ENCODE measurements around the gene CLEC18C. TPM values are rescaled to one million over a fixed set of nuclear protein-coding genes. Genes with fewer than 3 reads are reported as not detected.
"Not testable (repeated sequence)": the region's sequence is repeated elsewhere in the genome, so short reads cannot be mapped to it uniquely, and the experiment has no call there.

The CLEC18C gene
- polyA plus RNA-seq, 2 of the 4 experiments (the other 2 are of a cell fraction): 0.15 to 0.16 TPM

DNA sequence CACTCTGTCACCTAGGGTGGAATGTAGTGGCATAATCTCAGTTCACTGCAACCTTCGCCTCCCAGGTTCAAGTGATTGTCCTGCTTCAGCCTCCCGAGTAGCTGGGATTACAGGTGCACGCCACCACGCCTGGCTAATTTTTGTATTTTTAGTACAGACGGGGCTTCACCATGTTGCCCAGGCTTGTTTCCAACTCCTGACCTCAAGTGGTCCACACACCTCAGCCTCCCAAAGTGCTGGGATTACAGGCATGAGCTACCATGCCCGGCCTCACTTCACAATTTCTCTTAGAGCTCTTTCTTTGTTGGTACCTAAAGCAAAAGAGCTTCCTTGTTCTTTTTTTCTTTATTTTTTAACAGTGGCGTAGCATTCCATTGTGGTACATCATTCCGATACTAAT lies 24.3 kb upstream of the CLEC18C start:
- CTCF ChIA-PET: interaction anchor here (0.8 kb wide), 1 partner anchor 354 kb away, joined by 4 read pairs; no protein-coding TSS in a partner anchor
- FAIRE-seq; DNase-seq (ENCODE audit: low read depth in 1 of 2, low spot score in 1 of 2); H3K27ac ChIP-seq; H3K4me1 ChIP-seq; H3K4me3 ChIP-seq; H3K4me2 ChIP-seq; H3K9me3 ChIP-seq; ATAC-seq; POLR2A ChIA-PET: not testable (repeated sequence)
- WGBS (ENCODE audit: missing lambda C conversion rate): 96% methylated on average over 8 of the region's 8 CpGs

DNA sequence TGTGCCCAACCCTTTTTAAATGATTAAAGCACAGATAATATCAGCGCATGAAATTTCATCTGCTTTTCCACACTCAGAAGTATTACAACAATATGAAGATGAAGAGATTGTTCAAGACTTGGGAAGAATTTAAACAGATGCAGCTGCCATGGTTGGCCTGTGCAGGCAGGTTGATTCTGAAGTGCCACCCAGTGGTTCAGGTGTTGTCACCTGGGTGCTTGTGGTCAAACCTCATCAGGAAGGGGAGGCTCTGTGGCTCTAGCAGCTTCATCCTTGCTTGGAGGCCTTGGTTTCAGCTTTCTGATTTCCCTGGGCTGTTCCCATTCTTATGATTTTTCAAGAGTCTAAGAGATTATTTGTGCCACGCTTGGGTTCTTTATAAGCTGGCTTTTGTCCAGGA lies 22.2 kb upstream of the CLEC18C start:
- ChIA-PET CTCF (interaction anchor here (1.4 to 3.5 kb wide), 3 partner anchors 11 to 503 kb away, joined by 3 to 18 read pairs (median 5); no protein-coding TSS in a partner anchor), POLR2A (interaction anchor here (0.7 kb wide), 1 partner anchor 11 kb away, joined by 3 read pairs; no protein-coding TSS in a partner anchor)
- ATAC-seq (no peak), FAIRE-seq (no peak), DNase-seq (ENCODE audit: low read depth in 1 of 2, low spot score in 1 of 2) (peak in 1 of 2 experiments; percentile 3)
- no peak for TF ChIP-seq BHLHE40 (IDR thresholded peaks at IDR 0.05; ENCODE audit: low read depth, low read length)
- no peak for TF ChIP-seq HOXB5 (CRISPR knock-in tag; IDR thresholded peaks at IDR 0.05)
- no peak for TF ChIP-seq EP300 (IDR thresholded peaks at IDR 0.05)
- TF ChIP-seq EHF (CRISPR knock-in tag; IDR thresholded peaks at IDR 0.05): no peak
- no peak for TF ChIP-seq FOSL2 (IDR thresholded peaks at IDR 0.05)
- no peak for TF ChIP-seq FOSL2 (CRISPR knock-in tag; IDR thresholded peaks at IDR 0.05)
- TF ChIP-seq EHMT2 (IDR thresholded peaks at IDR 0.05; ENCODE audit: low read depth): no peak
- TF ChIP-seq RAD21 (conservative IDR thresholded peaks at IDR 0.05 in 1 of 2, IDR thresholded peaks at IDR 0.05 in 1 of 2): no peak
- TF ChIP-seq ZSCAN20 (CRISPR knock-in tag; IDR thresholded peaks at IDR 0.05): no peak
- TF ChIP-seq, protein P1, sequence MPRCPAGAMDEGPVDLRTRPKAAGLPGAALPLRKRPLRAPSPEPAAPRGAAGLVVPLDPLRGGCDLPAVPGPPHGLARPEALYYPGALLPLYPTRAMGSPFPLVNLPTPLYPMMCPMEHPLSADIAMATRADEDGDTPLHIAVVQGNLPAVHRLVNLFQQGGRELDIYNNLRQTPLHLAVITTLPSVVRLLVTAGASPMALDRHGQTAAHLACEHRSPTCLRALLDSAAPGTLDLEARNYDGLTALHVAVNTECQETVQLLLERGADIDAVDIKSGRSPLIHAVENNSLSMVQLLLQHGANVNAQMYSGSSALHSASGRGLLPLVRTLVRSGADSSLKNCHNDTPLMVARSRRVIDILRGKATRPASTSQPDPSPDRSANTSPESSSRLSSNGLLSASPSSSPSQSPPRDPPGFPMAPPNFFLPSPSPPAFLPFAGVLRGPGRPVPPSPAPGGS (IDR thresholded peaks at IDR 0.05): no peak
- TF ChIP-seq POLR2A (IDR thresholded peaks at IDR 0.05; ENCODE audit: low read length): no peak
- no peak for TF ChIP-seq GATA3 (IDR thresholded peaks at IDR 0.05; ENCODE audit: borderline replicate concordance)
- no peak for TF ChIP-seq NPAS2 (CRISPR knock-in tag; IDR thresholded peaks at IDR 0.05; ENCODE audit: borderline replicate concordance)
- no peak for TF ChIP-seq ZNF302 (CRISPR knock-in tag; IDR thresholded peaks at IDR 0.05)
- no peak for TF ChIP-seq KDM1A (IDR thresholded peaks at IDR 0.05; ENCODE audit: low read depth)
- no peak for TF ChIP-seq KDM5A (IDR thresholded peaks at IDR 0.05)
- TF ChIP-seq, protein P2, sequence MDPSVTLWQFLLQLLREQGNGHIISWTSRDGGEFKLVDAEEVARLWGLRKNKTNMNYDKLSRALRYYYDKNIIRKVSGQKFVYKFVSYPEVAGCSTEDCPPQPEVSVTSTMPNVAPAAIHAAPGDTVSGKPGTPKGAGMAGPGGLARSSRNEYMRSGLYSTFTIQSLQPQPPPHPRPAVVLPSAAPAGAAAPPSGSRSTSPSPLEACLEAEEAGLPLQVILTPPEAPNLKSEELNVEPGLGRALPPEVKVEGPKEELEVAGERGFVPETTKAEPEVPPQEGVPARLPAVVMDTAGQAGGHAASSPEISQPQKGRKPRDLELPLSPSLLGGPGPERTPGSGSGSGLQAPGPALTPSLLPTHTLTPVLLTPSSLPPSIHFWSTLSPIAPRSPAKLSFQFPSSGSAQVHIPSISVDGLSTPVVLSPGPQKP (IDR thresholded peaks at IDR 0.05; ENCODE audit: low read depth, low read length): no peak
- TF ChIP-seq RFX5 (IDR thresholded peaks at IDR 0.05): no peak
- TF ChIP-seq, protein P3, sequence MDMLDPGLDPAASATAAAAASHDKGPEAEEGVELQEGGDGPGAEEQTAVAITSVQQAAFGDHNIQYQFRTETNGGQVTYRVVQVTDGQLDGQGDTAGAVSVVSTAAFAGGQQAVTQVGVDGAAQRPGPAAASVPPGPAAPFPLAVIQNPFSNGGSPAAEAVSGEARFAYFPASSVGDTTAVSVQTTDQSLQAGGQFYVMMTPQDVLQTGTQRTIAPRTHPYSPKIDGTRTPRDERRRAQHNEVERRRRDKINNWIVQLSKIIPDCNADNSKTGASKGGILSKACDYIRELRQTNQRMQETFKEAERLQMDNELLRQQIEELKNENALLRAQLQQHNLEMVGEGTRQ (IDR thresholded peaks at IDR 0.05): no peak
- TF ChIP-seq RCOR1 (IDR thresholded peaks at IDR 0.05; ENCODE audit: low read depth, low read length): no peak
- TF ChIP-seq RNF2 (IDR thresholded peaks at IDR 0.05; ENCODE audit: borderline replicate concordance, low read depth): no peak
- Histone ChIP-seq H3K9me3 (no peaks in the 10 kb centered on the region), H3K4me3 (no peak overlapping the region), H3K4me2 (no peak overlapping the region), H3K4me1 (peaks cover 7% of the 10 kb centered on the region; the same call in 1 of the 3 replicates), H3K27ac (no peak overlapping the region)
- 92% methylated on average over 2 of the region's 2 CpGs for WGBS (ENCODE audit: missing lambda C conversion rate)

DNA sequence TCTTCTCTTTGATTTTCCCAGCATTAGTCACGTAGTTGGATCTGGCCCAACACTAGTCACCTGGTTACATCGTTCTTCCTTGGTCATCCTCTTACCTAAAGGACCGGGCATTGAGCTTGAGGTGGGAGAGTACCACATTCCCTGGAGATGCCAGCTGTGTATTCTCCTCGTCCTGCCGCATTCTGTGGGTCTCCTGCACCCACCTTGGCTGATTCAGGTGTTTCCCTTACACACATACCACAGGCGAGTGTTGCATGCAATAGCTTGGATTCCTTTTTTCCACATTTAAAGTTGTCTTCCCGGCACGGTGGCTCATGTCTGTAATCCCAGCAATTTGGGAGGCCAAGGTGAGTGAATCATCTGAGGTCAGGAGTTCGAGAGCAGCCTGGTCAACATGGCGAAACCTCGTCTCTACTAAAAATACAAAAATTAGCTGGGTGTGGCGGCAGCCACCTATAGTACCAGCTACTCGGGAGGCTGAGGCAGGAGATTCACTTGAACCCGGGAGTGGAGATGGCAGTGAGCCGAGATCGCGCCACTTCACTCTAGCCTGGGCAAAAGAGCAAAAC lies 21.6 kb upstream of the CLEC18C start:
- 74% methylated on average over 17 of the region's 17 CpGs for WGBS (ENCODE audit: missing lambda C conversion rate)
- H3K4me2 ChIP-seq: no peak overlapping the region
- no peak for ATAC-seq
- no peaks in the 10 kb centered on the region for H3K9me3 ChIP-seq
- ChIA-PET POLR2A (interaction anchor here (0.7 kb wide), 1 partner anchor 10 kb away, joined by 3 read pairs; no protein-coding TSS in a partner anchor), CTCF (interaction anchor here (0.7 to 3.5 kb wide), 5 partner anchors 10 to 619 kb away, joined by 3 to 18 read pairs (median 3); no protein-coding TSS in a partner anchor)
- peaks cover 7% of the 10 kb centered on the region; the same call in 1 of the 3 replicates for H3K4me1 ChIP-seq
- no peak overlapping the region for H3K27ac ChIP-seq
- H3K4me3 ChIP-seq: no peak overlapping the region
- peak in 1 of 2 experiments; percentile 1 for DNase-seq (ENCODE audit: low read depth in 1 of 2, low spot score in 1 of 2)
- FAIRE-seq: no peak
- TF ChIP-seq, protein P3 (IDR thresholded peaks at IDR 0.05): no peak
- TF ChIP-seq KDM5A (IDR thresholded peaks at IDR 0.05): no peak
- TF ChIP-seq POLR2A (IDR thresholded peaks at IDR 0.05; ENCODE audit: low read length): no peak
- no peak for TF ChIP-seq PHF8 (IDR thresholded peaks at IDR 0.05; ENCODE audit: borderline replicate concordance, low read depth)
- no peak for TF ChIP-seq HDAC2 (IDR thresholded peaks at IDR 0.05)
- TF ChIP-seq NFE2L2 (conservative IDR thresholded peaks at IDR 0.05; ENCODE audit: low read length): no peak
- TF ChIP-seq, protein P4, sequence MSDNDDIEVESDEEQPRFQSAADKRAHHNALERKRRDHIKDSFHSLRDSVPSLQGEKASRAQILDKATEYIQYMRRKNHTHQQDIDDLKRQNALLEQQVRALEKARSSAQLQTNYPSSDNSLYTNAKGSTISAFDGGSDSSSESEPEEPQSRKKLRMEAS (IDR thresholded peaks at IDR 0.05): no peak
- no peak for TF ChIP-seq POLR2AphosphoS2 (conservative IDR thresholded peaks at IDR 0.05; ENCODE audit: low read length)
- TF ChIP-seq RCOR1 (IDR thresholded peaks at IDR 0.05; ENCODE audit: low read depth, low read length): no peak
- no peak for TF ChIP-seq CBX2 (IDR thresholded peaks at IDR 0.05; ENCODE audit: borderline replicate concordance, low read depth)
- TF ChIP-seq, protein P5, sequence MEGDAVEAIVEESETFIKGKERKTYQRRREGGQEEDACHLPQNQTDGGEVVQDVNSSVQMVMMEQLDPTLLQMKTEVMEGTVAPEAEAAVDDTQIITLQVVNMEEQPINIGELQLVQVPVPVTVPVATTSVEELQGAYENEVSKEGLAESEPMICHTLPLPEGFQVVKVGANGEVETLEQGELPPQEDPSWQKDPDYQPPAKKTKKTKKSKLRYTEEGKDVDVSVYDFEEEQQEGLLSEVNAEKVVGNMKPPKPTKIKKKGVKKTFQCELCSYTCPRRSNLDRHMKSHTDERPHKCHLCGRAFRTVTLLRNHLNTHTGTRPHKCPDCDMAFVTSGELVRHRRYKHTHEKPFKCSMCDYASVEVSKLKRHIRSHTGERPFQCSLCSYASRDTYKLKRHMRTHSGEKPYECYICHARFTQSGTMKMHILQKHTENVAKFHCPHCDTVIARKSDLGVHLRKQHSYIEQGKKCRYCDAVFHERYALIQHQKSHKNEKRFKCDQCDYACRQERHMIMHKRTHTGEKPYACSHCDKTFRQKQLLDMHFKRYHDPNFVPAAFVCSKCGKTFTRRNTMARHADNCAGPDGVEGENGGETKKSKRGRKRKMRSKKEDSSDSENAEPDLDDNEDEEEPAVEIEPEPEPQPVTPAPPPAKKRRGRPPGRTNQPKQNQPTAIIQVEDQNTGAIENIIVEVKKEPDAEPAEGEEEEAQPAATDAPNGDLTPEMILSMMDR (IDR thresholded peaks at IDR 0.05): no peak
